ENCODE results near the gene OSBPL3. TPM values are rescaled to one million over a fixed set of nuclear protein-coding genes. Genes with fewer than 3 reads are reported as not detected.

Gene OSBPL3
- polyA plus RNA-seq, 12 donors, result 2.5 to 10.3 (median 4.9) TPM; not detected in 1

GRCh38 chr7:24863626-24864025, 116.4 kb downstream of the OSBPL3 start:
- no peak for DNase-seq

- DNase-seq, result no peak
These were observed 117.5 kb downstream of the OSBPL3 start for GRCh38 chr7:24862461-24862860.

GRCh38 chr7:24861336-24861735, 118.6 kb downstream of the OSBPL3 start:
- DNase-seq, result no peak

- DNase-seq, result no peak
These were observed 119.4 kb downstream of the OSBPL3 start for GRCh38 chr7:24860611-24861010.

GRCh38 chr7:24858108-24858977, 121.6 kb downstream of the OSBPL3 start:
- no peak for DNase-seq

- DNase-seq, result no peak
These were observed 122.4 kb downstream of the OSBPL3 start for GRCh38 chr7:24857623-24858022.

GRCh38 chr7:24854866-24855265, 125.1 kb downstream of the OSBPL3 start:
- DNase-seq, result no peak

- DNase-seq, result no peak
These were observed 128.2 kb downstream of the OSBPL3 start for GRCh38 chr7:24851786-24852185.

GRCh38 chr7:24848878-24849277, 131.1 kb downstream of the OSBPL3 start:
- no peak for DNase-seq

- DNase-seq, result no peak
These were observed 132.2 kb downstream of the OSBPL3 start for GRCh38 chr7:24847754-24848153.

- DNase-seq, result no peak
These were observed 136.1 kb downstream of the OSBPL3 start for GRCh38 chr7:24843821-24844434.

- DNase-seq, result no peak
These were observed 137.3 kb downstream of the OSBPL3 start for GRCh38 chr7:24842449-24843241.

GRCh38 chr7:24842029-24842428, 137.9 kb downstream of the OSBPL3 start:
- no peak for DNase-seq

- no peak for DNase-seq
These were observed 139.4 kb downstream of the OSBPL3 start for GRCh38 chr7:24840563-24840962.

- DNase-seq, result no peak
These were observed 143.9 kb downstream of the OSBPL3 start for GRCh38 chr7:24836084-24836483.

- DNase-seq, result no peak
These were observed 144.3 kb downstream of the OSBPL3 start for GRCh38 chr7:24835643-24836042.

- no peak for DNase-seq
These were observed 145.7 kb downstream of the OSBPL3 start for GRCh38 chr7:24834128-24834798.

GRCh38 chr7:24833549-24833948, 146.4 kb downstream of the OSBPL3 start:
- no peak for DNase-seq

GRCh38 chr7:24831240-24831639, 148.7 kb downstream of the OSBPL3 start:
- DNase-seq, result no peak

- no peak for DNase-seq
These were observed 149.4 kb downstream of the OSBPL3 start for GRCh38 chr7:24830440-24831050.

- DNase-seq, result no peak
These were observed 150.2 kb downstream of the OSBPL3 start for GRCh38 chr7:24829787-24830186.
